Right atrium auricular region (tissue), 2 donors: ENCODE measurements around the gene PRLR. TPM values are rescaled to one million over a fixed set of nuclear protein-coding genes. Genes with fewer than 3 reads are reported as not detected.

ENCODE experiments used
- DNase-seq: peaks from one replicate; pipeline ENCODE4 v3.0.0-alpha.2; 2019; ENCODE audit warnings: low spot score
- H3K27ac ChIP-seq, 2 donors: fragments of 200-600 bp; sonication (generic); 1 replicate in 1 of 2; 2 replicates in 1 of 2; pipeline ENCODE4 v1.5.1; 2016 to 2019
- H3K27me3 ChIP-seq, 2 donors: fragments of 200-600 bp; sonication (generic); one replicate each; pipeline versions ENCODE4 v1.5.1 to v1.6.0; 2017 to 2019
- H3K36me3 ChIP-seq: fragments of 200-600 bp; sonication (generic); one replicate; pipeline ENCODE4 v1.5.1; 2016
- H3K4me1 ChIP-seq, 2 donors: fragments of 200-600 bp; sonication (generic); one replicate each; pipeline versions ENCODE4 v1.5.1 to v1.6.0; 2017 to 2019
- H3K4me3 ChIP-seq, 2 donors: fragments of 200-600 bp; sonication (generic); 1 replicate in 1 of 2; 2 replicates in 1 of 2; pipeline ENCODE4 v1.5.1; 2017 to 2019; ENCODE audit warnings: mild to moderate bottlenecking in 1 of 2, moderate library complexity in 1 of 2
- H3K9me3 ChIP-seq, 2 donors: fragments of 200-600 bp; sonication (generic); one replicate each; pipeline ENCODE4 v1.5.1; 2019
- CTCF ChIP-seq, 2 donors: fragments of 200-600 bp; sonication (generic); IDR thresholded peaks; one replicate each; pipeline ENCODE4 v1.5.1; 2019; ENCODE audit warnings: antibody characterized with exemption in 2 of 2
- total RNA-seq, 2 donors: library from RNA; depleted of rRNA; stranded (reverse); fragments of >200 nt; gene quantifications; one replicate each; pipeline ENCODE4 v1.1.0, GENCODE V29; 2016

The PRLR gene
- total RNA-seq, 2 donors from 2014 or later = 0.15 to 0.31 TPM

- no peak overlapping the region for H3K27ac ChIP-seq
- TF ChIP-seq CTCF (IDR thresholded peaks at IDR 0.05) = no peak
- no peaks in the 10 kb centered on the region for H3K36me3 ChIP-seq
- H3K9me3 ChIP-seq = no peaks in the 10 kb centered on the region
- H3K27me3 ChIP-seq = no peaks in the 10 kb centered on the region
- DNase-seq = no peak
- no peak overlapping the region for H3K4me3 ChIP-seq
- H3K4me1 ChIP-seq = peaks cover 0 to 13% of the 10 kb centered on the region in 2 donors
Observed at GRCh38 chr5:35233121-35233520, 2.8 kb upstream of the PRLR start.

GRCh38 chr5:35232124-35232523 lies 1.8 kb upstream of the PRLR start:
- DNase-seq = no peak
- no peaks in the 10 kb centered on the region for H3K36me3 ChIP-seq
- no peaks in the 10 kb centered on the region for H3K27me3 ChIP-seq
- no peaks in the 10 kb centered on the region for H3K9me3 ChIP-seq
- no peak for TF ChIP-seq CTCF (IDR thresholded peaks at IDR 0.05)
- peaks cover 0 to 13% of the 10 kb centered on the region in 2 donors for H3K4me1 ChIP-seq
- no peak overlapping the region for H3K4me3 ChIP-seq
- no peak overlapping the region for H3K27ac ChIP-seq

- Histone ChIP-seq H3K4me1 (peaks cover 0 to 13% of the 10 kb centered on the region in 2 donors), H3K27me3 (no peaks in the 10 kb centered on the region), H3K9me3 (no peaks in the 10 kb centered on the region), H3K36me3 (no peaks in the 10 kb centered on the region), H3K4me3 (peak overlapping the region; percentile 18 to 47), H3K27ac (peak overlapping the region in 1 of 2 donors; percentile 5)
- no peak for DNase-seq
- no peak for TF ChIP-seq CTCF (IDR thresholded peaks at IDR 0.05)
Observed at GRCh38 chr5:35229076-35230037, 930 bp downstream of the PRLR start.

- no peak for TF ChIP-seq CTCF (IDR thresholded peaks at IDR 0.05)
- Histone ChIP-seq H3K4me1 (peaks cover 0 to 13% of the 10 kb centered on the region in 2 donors), H3K27me3 (no peaks in the 10 kb centered on the region)
Observed at GRCh38 chr5:35228310-35228709, 2.0 kb downstream of the PRLR start.

GRCh38 chr5:35227720-35228119 lies 2.6 kb downstream of the PRLR start:
- H3K36me3 ChIP-seq = no peaks in the 10 kb centered on the region
- H3K27ac ChIP-seq = no peak overlapping the region
- H3K4me3 ChIP-seq = no peak overlapping the region
- TF ChIP-seq CTCF (IDR thresholded peaks at IDR 0.05) = no peak
- DNase-seq = no peak
- peaks cover 0 to 13% of the 10 kb centered on the region in 2 donors for H3K4me1 ChIP-seq
- no peaks in the 10 kb centered on the region for H3K27me3 ChIP-seq
- no peaks in the 10 kb centered on the region for H3K9me3 ChIP-seq

More at GRCh38 chr5:35228310-35228709, 2.0 kb downstream of the PRLR start:
- no peaks in the 10 kb centered on the region for H3K36me3 ChIP-seq
- H3K27ac ChIP-seq = no peak overlapping the region
- H3K4me3 ChIP-seq = no peak overlapping the region
- DNase-seq = no peak
- no peaks in the 10 kb centered on the region for H3K9me3 ChIP-seq
